Activated naive CD4-positive, alpha-beta T cell treated with anti-CD3 and anti-CD28 coated beads, Interleukin-2, amount 50 U/mL, for 24 hours (primary cell): ENCODE results near the gene KLF7.
A peak's percentile ranks its signal among the peaks of the same experiment; 100 is the strongest.

ENCODE experiments used
- H3K27ac Mint-ChIP-seq: one replicate; pipeline ENCODE4 v1.8.0; 2021; ENCODE audit warnings: mild to moderate bottlenecking, mixed read lengths
- H3K27me3 Mint-ChIP-seq: one replicate; pipeline ENCODE4 v1.8.0; 2021; ENCODE audit warnings: mixed read lengths
- H3K36me3 Mint-ChIP-seq: one replicate; pipeline ENCODE4 v1.8.0; 2021; ENCODE audit warnings: mixed read lengths
- H3K4me1 Mint-ChIP-seq: one replicate; pipeline ENCODE4 v1.8.0; 2021; ENCODE audit warnings: mixed read lengths
- H3K4me3 Mint-ChIP-seq: one replicate; pipeline ENCODE4 v1.8.0; 2021; ENCODE audit warnings: mild to moderate bottlenecking, mixed read lengths
- H3K9me3 Mint-ChIP-seq: one replicate; pipeline ENCODE4 v1.8.0; 2021; ENCODE audit warnings: mixed read lengths

Gene KLF7

GRCh38 chr2:207182911-207183310, 17.2 kb upstream of the KLF7 start:
- Mint-ChIP-seq H3K9me3 (no peaks in the 10 kb centered on the region), H3K4me1 (no peaks in the 10 kb centered on the region), H3K36me3 (no peaks in the 10 kb centered on the region), H3K27ac (no peak overlapping the region), H3K4me3 (no peak overlapping the region), H3K27me3 (no peaks in the 10 kb centered on the region)

GRCh38 chr2:207181526-207182274, 16.0 kb upstream of the KLF7 start:
- H3K9me3 Mint-ChIP-seq, result no peaks in the 10 kb centered on the region
- no peak overlapping the region for H3K4me3 Mint-ChIP-seq
- H3K4me1 Mint-ChIP-seq, result peaks cover under 1% of the 10 kb centered on the region
- H3K27ac Mint-ChIP-seq, result no peak overlapping the region
- H3K36me3 Mint-ChIP-seq, result no peaks in the 10 kb centered on the region
- no peaks in the 10 kb centered on the region for H3K27me3 Mint-ChIP-seq

GRCh38 chr2:207180741-207181140, 15.0 kb upstream of the KLF7 start:
- Mint-ChIP-seq H3K4me3 (no peak overlapping the region), H3K36me3 (no peaks in the 10 kb centered on the region), H3K4me1 (peaks cover 8% of the 10 kb centered on the region), H3K9me3 (no peaks in the 10 kb centered on the region), H3K27ac (no peak overlapping the region), H3K27me3 (no peaks in the 10 kb centered on the region)

GRCh38 chr2:207176247-207176646, 10.5 kb upstream of the KLF7 start:
- Mint-ChIP-seq H3K4me3 (no peak overlapping the region), H3K4me1 (peaks cover 11% of the 10 kb centered on the region), H3K27ac (peak overlapping the region; percentile 43), H3K27me3 (no peaks in the 10 kb centered on the region), H3K36me3 (no peaks in the 10 kb centered on the region), H3K9me3 (no peaks in the 10 kb centered on the region)

- no peaks in the 10 kb centered on the region for H3K27me3 Mint-ChIP-seq
- no peak overlapping the region for H3K4me3 Mint-ChIP-seq
Measured at GRCh38 chr2:207173641-207174040, 7.9 kb upstream of the KLF7 start.

GRCh38 chr2:207167099-207167923, 1.6 kb upstream of the KLF7 start:
- Mint-ChIP-seq H3K4me3 (peak overlapping the region; percentile 94), H3K27ac (peak overlapping the region; percentile 96), H3K4me1 (peaks cover 32% of the 10 kb centered on the region), H3K36me3 (no peaks in the 10 kb centered on the region), H3K9me3 (no peaks in the 10 kb centered on the region), H3K27me3 (no peaks in the 10 kb centered on the region)

More at GRCh38 chr2:207173641-207174040, 7.9 kb upstream of the KLF7 start:
- Mint-ChIP-seq H3K27ac (no peak overlapping the region), H3K4me1 (peaks cover 11% of the 10 kb centered on the region), H3K9me3 (no peaks in the 10 kb centered on the region), H3K36me3 (no peaks in the 10 kb centered on the region)

- Mint-ChIP-seq H3K27ac (peak overlapping the region; percentile 98), H3K9me3 (no peaks in the 10 kb centered on the region), H3K4me1 (peaks cover 40% of the 10 kb centered on the region), H3K27me3 (no peaks in the 10 kb centered on the region), H3K4me3 (peak overlapping the region; percentile 94), H3K36me3 (peaks cover 3% of the 10 kb centered on the region)
Measured at GRCh38 chr2:207166349-207167098, 776 bp upstream of the KLF7 start.

GRCh38 chr2:207166039-207166348, 246 bp upstream of the KLF7 start:
- peaks cover 45% of the 10 kb centered on the region for H3K4me1 Mint-ChIP-seq
- no peaks in the 10 kb centered on the region for H3K27me3 Mint-ChIP-seq
- H3K4me3 Mint-ChIP-seq, result peak overlapping the region; percentile 94
- H3K9me3 Mint-ChIP-seq, result no peaks in the 10 kb centered on the region
- H3K36me3 Mint-ChIP-seq, result peaks cover 5% of the 10 kb centered on the region
- H3K27ac Mint-ChIP-seq, result peak overlapping the region; percentile 98

- peaks cover 63% of the 10 kb centered on the region for H3K4me1 Mint-ChIP-seq
- H3K4me3 Mint-ChIP-seq, result peak overlapping the region; percentile 94
- H3K27me3 Mint-ChIP-seq, result no peaks in the 10 kb centered on the region
- H3K36me3 Mint-ChIP-seq, result peaks cover 8% of the 10 kb centered on the region
- H3K9me3 Mint-ChIP-seq, result no peaks in the 10 kb centered on the region
- H3K27ac Mint-ChIP-seq, result peak overlapping the region; percentile 98
Measured at GRCh38 chr2:207164006-207164831, 1.5 kb downstream of the KLF7 start.

GRCh38 chr2:207163756-207164005, 2.1 kb downstream of the KLF7 start:
- Mint-ChIP-seq H3K4me1 (peaks cover 68% of the 10 kb centered on the region), H3K27me3 (no peaks in the 10 kb centered on the region), H3K27ac (peak overlapping the region; percentile 98), H3K9me3 (no peaks in the 10 kb centered on the region), H3K36me3 (peaks cover 8% of the 10 kb centered on the region), H3K4me3 (peak overlapping the region; percentile 94)

GRCh38 chr2:207163053-207163755, 2.5 kb downstream of the KLF7 start:
- Mint-ChIP-seq H3K4me1 (peaks cover 73% of the 10 kb centered on the region), H3K9me3 (no peaks in the 10 kb centered on the region), H3K36me3 (peaks cover 8% of the 10 kb centered on the region), H3K27me3 (no peaks in the 10 kb centered on the region), H3K27ac (peak overlapping the region; percentile 98), H3K4me3 (peak overlapping the region; percentile 94)

GRCh38 chr2:207162316-207162715, 3.4 kb downstream of the KLF7 start:
- Mint-ChIP-seq H3K4me3 (peak overlapping the region; percentile 94), H3K27ac (peak overlapping the region; percentile 98), H3K27me3 (no peaks in the 10 kb centered on the region), H3K36me3 (peaks cover 8% of the 10 kb centered on the region), H3K9me3 (no peaks in the 10 kb centered on the region), H3K4me1 (peaks cover 75% of the 10 kb centered on the region)

GRCh38 chr2:207161247-207162123, 4.3 kb downstream of the KLF7 start:
- Mint-ChIP-seq H3K36me3 (peaks cover 8% of the 10 kb centered on the region), H3K27ac (peak overlapping the region; percentile 78), H3K4me3 (peak overlapping the region; percentile 94), H3K27me3 (no peaks in the 10 kb centered on the region), H3K4me1 (peaks cover 78% of the 10 kb centered on the region), H3K9me3 (no peaks in the 10 kb centered on the region)

GRCh38 chr2:207160115-207160514, 5.6 kb downstream of the KLF7 start:
- peaks cover 8% of the 10 kb centered on the region for H3K36me3 Mint-ChIP-seq
- peaks cover 91% of the 10 kb centered on the region for H3K4me1 Mint-ChIP-seq
- no peaks in the 10 kb centered on the region for H3K27me3 Mint-ChIP-seq
- H3K9me3 Mint-ChIP-seq, result no peaks in the 10 kb centered on the region
- H3K4me3 Mint-ChIP-seq, result no peak overlapping the region
- H3K27ac Mint-ChIP-seq, result peak overlapping the region; percentile 10
